ENCODE results near the gene RAPGEF2.
"Not testable (repeated sequence)": the region's sequence is repeated elsewhere in the genome, so short reads cannot be mapped to it uniquely, and the experiment has no call there.

RAPGEF2 gene

GRCh38 chr4:159108124-159108523, 5.2 kb downstream of the RAPGEF2 start:
- H3K9ac ChIP-seq (ENCODE audit: low read depth, low read length): no peak overlapping the region
- no peaks in the 10 kb centered on the region for H3K9me3 ChIP-seq (ENCODE audit: control insufficient read depth, insufficient read depth, low read length)
- H3K36me3 ChIP-seq (ENCODE audit: insufficient read depth, low read length): no peaks in the 10 kb centered on the region
- peaks cover 19% of the 10 kb centered on the region; the same call in 1 of the 2 replicates for H3K4me1 ChIP-seq (ENCODE audit: insufficient read depth, low read length)

- Histone ChIP-seq H3K36me3 (ENCODE audit: insufficient read depth, low read length) (no peaks in the 10 kb centered on the region), H3K9me3 (ENCODE audit: control insufficient read depth, insufficient read depth, low read length) (peaks cover 3% of the 10 kb centered on the region; the same call in 1 of the 2 replicates), H3K9ac (ENCODE audit: low read depth, low read length) (no peak overlapping the region), H3K4me1 (ENCODE audit: insufficient read depth, low read length) (peaks cover 16% of the 10 kb centered on the region; the same call in 1 of the 2 replicates)
These were observed 8.1 kb downstream of the RAPGEF2 start for GRCh38 chr4:159110961-159111360.

DNA sequence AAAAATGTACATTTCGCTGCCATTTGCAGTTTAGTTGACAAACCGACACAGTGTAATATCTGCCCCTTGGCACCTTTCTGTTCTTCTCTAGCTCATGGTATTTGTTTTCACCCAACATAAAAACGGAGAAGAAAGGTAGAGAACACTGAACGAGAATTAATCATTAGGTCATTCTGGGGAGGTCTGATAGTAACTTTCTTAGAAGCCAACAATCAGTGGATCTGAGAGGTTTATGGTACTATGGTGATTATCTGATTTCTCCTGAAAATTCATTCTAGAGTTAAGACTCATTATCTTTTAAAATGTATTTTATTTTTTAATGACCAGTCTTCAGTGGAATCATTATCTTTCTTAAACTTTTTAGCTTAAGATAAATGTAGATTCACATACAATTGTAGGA, 8.5 kb downstream of the RAPGEF2 start:
- H3K9ac ChIP-seq (ENCODE audit: low read depth, low read length): no peak overlapping the region
- peaks cover 3% of the 10 kb centered on the region; the same call in 1 of the 2 replicates for H3K9me3 ChIP-seq (ENCODE audit: control insufficient read depth, insufficient read depth, low read length)
- peaks cover 16% of the 10 kb centered on the region; the same call in 1 of the 2 replicates for H3K4me1 ChIP-seq (ENCODE audit: insufficient read depth, low read length)
- H3K36me3 ChIP-seq (ENCODE audit: insufficient read depth, low read length): no peaks in the 10 kb centered on the region

- H3K36me3 ChIP-seq (ENCODE audit: insufficient read depth, low read length); H3K9me3 ChIP-seq (ENCODE audit: control insufficient read depth, insufficient read depth, low read length); H3K9ac ChIP-seq (ENCODE audit: low read depth, low read length); H3K4me1 ChIP-seq (ENCODE audit: insufficient read depth, low read length): not testable (repeated sequence)
These were observed 10.5 kb downstream of the RAPGEF2 start for GRCh38 chr4:159113366-159113765.

GRCh38 chr4:159116098-159116497, 13.2 kb downstream of the RAPGEF2 start:
- not testable (repeated sequence) for H3K9me3 ChIP-seq (ENCODE audit: control insufficient read depth, insufficient read depth, low read length); H3K9ac ChIP-seq (ENCODE audit: low read depth, low read length); H3K4me1 ChIP-seq (ENCODE audit: insufficient read depth, low read length); H3K36me3 ChIP-seq (ENCODE audit: insufficient read depth, low read length)

DNA sequence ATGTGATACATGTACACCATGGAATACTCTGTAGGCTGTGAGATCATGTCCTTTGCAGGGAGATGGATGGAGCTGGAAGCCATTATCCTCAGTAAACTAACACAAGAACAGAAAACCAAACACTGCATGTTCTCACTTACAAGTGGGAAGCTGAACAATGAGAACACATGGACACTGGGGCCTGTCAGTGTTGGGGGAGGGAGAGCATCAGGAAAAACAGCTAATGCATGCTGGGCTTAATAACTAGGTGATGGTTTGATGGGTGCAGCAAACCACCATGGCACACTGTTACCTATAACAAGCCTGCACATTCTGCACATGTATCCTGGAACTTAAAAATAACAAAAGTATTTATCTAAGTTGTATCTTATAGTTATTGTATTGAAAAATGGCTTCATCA, 13.8 kb downstream of the RAPGEF2 start:
- H3K36me3 ChIP-seq (ENCODE audit: insufficient read depth, low read length); H3K9me3 ChIP-seq (ENCODE audit: control insufficient read depth, insufficient read depth, low read length); H3K9ac ChIP-seq (ENCODE audit: low read depth, low read length); H3K4me1 ChIP-seq (ENCODE audit: insufficient read depth, low read length): not testable (repeated sequence)

- Histone ChIP-seq H3K9ac (ENCODE audit: low read depth, low read length) (no peak overlapping the region), H3K9me3 (ENCODE audit: control insufficient read depth, insufficient read depth, low read length) (peaks cover 3% of the 10 kb centered on the region; the same call in 1 of the 2 replicates), H3K36me3 (ENCODE audit: insufficient read depth, low read length) (no peaks in the 10 kb centered on the region), H3K4me1 (ENCODE audit: insufficient read depth, low read length) (no peaks in the 10 kb centered on the region)
These were observed 14.7 kb downstream of the RAPGEF2 start for GRCh38 chr4:159117564-159117963.

DNA sequence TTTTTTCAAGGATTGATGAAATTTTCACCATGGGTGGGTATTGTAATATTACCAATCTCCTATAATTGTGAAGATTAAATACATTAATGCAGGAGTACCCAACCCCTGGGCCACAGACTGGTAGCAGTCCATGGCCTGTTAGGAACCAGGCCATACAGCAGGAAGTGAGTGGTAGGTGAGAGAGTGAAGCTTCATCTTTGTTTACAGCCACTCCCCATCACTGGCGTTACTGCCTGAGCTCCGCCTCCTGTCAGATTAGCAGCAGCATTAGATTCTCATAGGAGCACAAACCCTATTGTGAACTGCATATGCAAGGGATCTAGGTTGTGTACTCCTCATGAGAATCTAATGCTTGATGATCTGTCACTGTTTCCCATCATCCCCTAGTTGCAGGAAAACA, 15.1 kb downstream of the RAPGEF2 start:
- no peak overlapping the region for H3K9ac ChIP-seq (ENCODE audit: low read depth, low read length)
- no peaks in the 10 kb centered on the region for H3K4me1 ChIP-seq (ENCODE audit: insufficient read depth, low read length)
- peaks cover 3% of the 10 kb centered on the region; the same call in 1 of the 2 replicates for H3K9me3 ChIP-seq (ENCODE audit: control insufficient read depth, insufficient read depth, low read length)
- no peaks in the 10 kb centered on the region for H3K36me3 ChIP-seq (ENCODE audit: insufficient read depth, low read length)

DNA sequence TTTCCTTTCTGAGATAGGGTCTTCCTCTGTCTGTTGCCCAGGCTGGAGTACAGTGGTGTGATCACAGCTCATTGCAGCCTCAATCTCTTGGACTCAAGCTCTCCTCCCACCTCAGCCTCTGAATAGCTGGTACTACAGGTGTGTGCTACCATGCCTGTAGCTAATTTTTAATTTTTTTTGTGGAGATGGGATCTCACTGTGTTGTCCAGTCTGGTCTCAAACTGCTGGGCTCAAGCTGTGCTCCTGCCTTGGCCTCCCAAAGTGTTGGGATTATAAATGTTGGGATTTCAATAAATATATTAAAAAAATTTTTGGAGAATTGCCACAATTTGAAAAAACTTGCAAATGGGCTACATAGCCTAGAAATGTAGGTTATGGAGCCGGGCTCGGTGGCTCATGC, 18.5 kb downstream of the RAPGEF2 start:
- Histone ChIP-seq H3K4me1 (ENCODE audit: insufficient read depth, low read length) (no peaks in the 10 kb centered on the region), H3K9me3 (ENCODE audit: control insufficient read depth, insufficient read depth, low read length) (no peaks in the 10 kb centered on the region), H3K9ac (ENCODE audit: low read depth, low read length) (no peak overlapping the region), H3K36me3 (ENCODE audit: insufficient read depth, low read length) (no peaks in the 10 kb centered on the region)

- no peaks in the 10 kb centered on the region for H3K9me3 ChIP-seq (ENCODE audit: control insufficient read depth, insufficient read depth, low read length)
- no peak overlapping the region for H3K9ac ChIP-seq (ENCODE audit: low read depth, low read length)
- peaks cover 5% of the 10 kb centered on the region; the same call in 1 of the 2 replicates for H3K4me1 ChIP-seq (ENCODE audit: insufficient read depth, low read length)
- no peaks in the 10 kb centered on the region for H3K36me3 ChIP-seq (ENCODE audit: insufficient read depth, low read length)
These were observed 23.8 kb downstream of the RAPGEF2 start for GRCh38 chr4:159126716-159127115.

- peaks cover 12% of the 10 kb centered on the region; the same call in 1 of the 2 replicates for H3K4me1 ChIP-seq (ENCODE audit: insufficient read depth, low read length)
- H3K9ac ChIP-seq (ENCODE audit: low read depth, low read length): no peak overlapping the region
- H3K36me3 ChIP-seq (ENCODE audit: insufficient read depth, low read length): no peaks in the 10 kb centered on the region
- H3K9me3 ChIP-seq (ENCODE audit: control insufficient read depth, insufficient read depth, low read length): no peaks in the 10 kb centered on the region
These were observed 25.1 kb downstream of the RAPGEF2 start for GRCh38 chr4:159127745-159128518.

GRCh38 chr4:159129814-159130550, 27.1 kb downstream of the RAPGEF2 start:
- Histone ChIP-seq H3K9me3 (ENCODE audit: control insufficient read depth, insufficient read depth, low read length) (no peaks in the 10 kb centered on the region), H3K9ac (ENCODE audit: low read depth, low read length) (no peak overlapping the region), H3K4me1 (ENCODE audit: insufficient read depth, low read length) (peaks cover 12% of the 10 kb centered on the region; the same call in 1 of the 2 replicates), H3K36me3 (ENCODE audit: insufficient read depth, low read length) (no peaks in the 10 kb centered on the region)

- Histone ChIP-seq H3K9ac (ENCODE audit: low read depth, low read length) (no peak overlapping the region), H3K9me3 (ENCODE audit: control insufficient read depth, insufficient read depth, low read length) (no peaks in the 10 kb centered on the region), H3K36me3 (ENCODE audit: insufficient read depth, low read length) (no peaks in the 10 kb centered on the region), H3K4me1 (ENCODE audit: insufficient read depth, low read length) (peaks cover 12% of the 10 kb centered on the region; the same call in 1 of the 2 replicates)
These were observed 28.7 kb downstream of the RAPGEF2 start for GRCh38 chr4:159131564-159131963.

DNA sequence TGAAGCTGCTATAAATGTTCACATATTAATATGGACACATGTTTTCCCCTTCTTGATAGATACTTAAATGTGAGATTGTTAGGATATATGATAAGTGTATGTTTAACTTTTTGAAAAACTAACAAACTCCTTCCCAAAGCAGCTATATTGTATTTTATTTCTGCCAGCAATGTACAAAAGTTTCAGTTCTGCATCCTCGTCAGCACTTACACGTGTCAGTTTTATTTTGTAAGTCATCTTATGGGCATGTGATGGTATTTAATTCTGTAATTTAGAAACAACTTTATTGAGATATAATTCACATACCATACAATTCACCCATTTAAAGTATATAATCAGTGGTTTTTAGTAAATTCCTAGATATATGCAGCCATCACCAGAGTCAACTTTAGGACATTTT, 31.6 kb downstream of the RAPGEF2 start:
- Histone ChIP-seq H3K9ac (ENCODE audit: low read depth, low read length) (no peak overlapping the region), H3K4me1 (ENCODE audit: insufficient read depth, low read length) (peaks cover 12% of the 10 kb centered on the region; the same call in 1 of the 2 replicates), H3K36me3 (ENCODE audit: insufficient read depth, low read length) (no peaks in the 10 kb centered on the region), H3K9me3 (ENCODE audit: control insufficient read depth, insufficient read depth, low read length) (no peaks in the 10 kb centered on the region)

GRCh38 chr4:159137176-159137575, 34.3 kb downstream of the RAPGEF2 start:
- H3K36me3 ChIP-seq (ENCODE audit: insufficient read depth, low read length): no peaks in the 10 kb centered on the region
- no peak overlapping the region for H3K9ac ChIP-seq (ENCODE audit: low read depth, low read length)
- H3K9me3 ChIP-seq (ENCODE audit: control insufficient read depth, insufficient read depth, low read length): no peaks in the 10 kb centered on the region
- H3K4me1 ChIP-seq (ENCODE audit: insufficient read depth, low read length): 0 out of 2 replicates have a peak, but pooled peaks cover 3% of the 10 kb centered on the region
